GM06990 (cell line): ENCODE measurements around the gene TNFRSF1A.

Source experiments
- DNase-seq: peaks from one replicate; pipeline ENCODE4 v3.0.0-alpha.2; 2011; ENCODE audit not compliant: insufficient read length; ENCODE audit errors: extremely low read depth
- H3K27me3 ChIP-seq: replicated peaks from 2 replicates; pipeline ENCODE4 v1.6.0; 2011; ENCODE audit warnings: low read length; ENCODE audit not compliant: control insufficient read depth, insufficient read depth
- H3K36me3 ChIP-seq: 2 replicates; pipeline ENCODE4 v1.5.1; 2011; ENCODE audit warnings: low read length; ENCODE audit not compliant: control insufficient read depth, insufficient read depth
- H3K4me3 ChIP-seq: replicated peaks from 2 replicates; pipeline ENCODE4 v1.5.1; 2011; ENCODE audit warnings: low read depth, mild to moderate bottlenecking, control low read depth, low read length
- CTCF ChIP-seq: IDR thresholded peaks from 2 replicates; pipeline ENCODE4 v1.5.1; 2011; ENCODE audit warnings: low read length, control low read depth, mild to moderate bottlenecking, inconsistent platforms; ENCODE audit not compliant: insufficient read depth, poor library complexity, severe bottlenecking

The TNFRSF1A gene

GRCh38 chr12:6341417-6342139 is at the start of gene TNFRSF1A:
Gene TNFRSF1A, minus strand, starts transcription at chr12:6342076. Its CDS starts 262 bp downstream, at chr12:6341814.
- no peak for TF ChIP-seq CTCF
- Histone ChIP-seq H3K36me3 (no peaks in the 10 kb centered on the region), H3K27me3 (no peaks in the 10 kb centered on the region), H3K4me3 (peak within 1 kb of the TSS; percentile 73)
- DNase-seq = peak; percentile 50

GRCh38 chr12:6391013-6391412 is 49.1 kb upstream of the TNFRSF1A start:
- H3K36me3 ChIP-seq = no peaks in the 10 kb centered on the region

GRCh38 chr12:6390084-6390799 is 48.4 kb upstream of the TNFRSF1A start:
- Histone ChIP-seq H3K4me3 (no peak overlapping the region), H3K36me3 (no peaks in the 10 kb centered on the region), H3K27me3 (no peaks in the 10 kb centered on the region; the same call in 1 of the 2 replicates)
- no peak for TF ChIP-seq CTCF
- no peak for DNase-seq

More at GRCh38 chr12:6391013-6391412, 49.1 kb upstream of the TNFRSF1A start:
- no peaks in the 10 kb centered on the region; the same call in 1 of the 2 replicates for H3K27me3 ChIP-seq
- DNase-seq = no peak
- H3K4me3 ChIP-seq = no peak overlapping the region
- no peak for TF ChIP-seq CTCF

GRCh38 chr12:6387541-6387940 is 45.7 kb upstream of the TNFRSF1A start:
- Histone ChIP-seq H3K4me3 (no peak overlapping the region), H3K36me3 (no peaks in the 10 kb centered on the region), H3K27me3 (peaks cover 3% of the 10 kb centered on the region)
- DNase-seq = no peak
- TF ChIP-seq CTCF = no peak

- H3K27me3 ChIP-seq = peaks cover 4% of the 10 kb centered on the region
- no peak for DNase-seq
- H3K4me3 ChIP-seq = no peak overlapping the region
- TF ChIP-seq CTCF = no peak
- H3K36me3 ChIP-seq = no peaks in the 10 kb centered on the region
Measured at GRCh38 chr12:6386491-6386890, 44.6 kb upstream of the TNFRSF1A start.
